ENCODE data around the gene MTCH1. TPM values are rescaled to one million over a fixed set of nuclear protein-coding genes. Genes with fewer than 3 reads are reported as not detected.

The MTCH1 gene
- total RNA-seq, 2 donors from 2014 or later = 226 to 235 TPM

- DNase-seq = peak; percentile 84
- H3K4me1 Mint-ChIP-seq = peaks cover 16% of the 10 kb centered on the region
- Histone ChIP-seq H3K27ac (ENCODE audit: low read depth, low read length) (no peak overlapping the region), H3K4me3 (ENCODE audit: low read length) (no peak overlapping the region), H3K36me3 (ENCODE audit: control insufficient read depth, insufficient read depth, low read length) (no peaks in the 10 kb centered on the region), H3K4me1 (ENCODE audit: control insufficient read depth, insufficient read depth, low read length) (peaks cover 8% of the 10 kb centered on the region), H3K9me3 (ENCODE audit: control insufficient read depth, low read length) (no peaks in the 10 kb centered on the region), H3K27me3 (ENCODE audit: control insufficient read depth, insufficient read depth, low read length, poor library complexity, severe bottlenecking) (no peaks in the 10 kb centered on the region), H3K9ac (ENCODE audit: extremely low read depth, low read length, poor library complexity, severe bottlenecking) (no peak overlapping the region)
- H3K27ac Mint-ChIP-seq = no peak overlapping the region
- TF ChIP-seq CTCF (conservative IDR thresholded peaks at IDR 0.05) = peak; percentile 75
- H3K4me3 Mint-ChIP-seq = no peak overlapping the region
- H3K9me3 Mint-ChIP-seq = no peaks in the 10 kb centered on the region
- WGBS, 2 experiments (ENCODE audit: insufficient coverage in 1 of 2, insufficient read length in 1 of 2) = 65 to 75% methylated on average over 8 to 13 of the region's 14 CpGs
- peaks cover 2% of the 10 kb centered on the region for H3K27me3 Mint-ChIP-seq (ENCODE audit: insufficient read depth)
- H3K36me3 Mint-ChIP-seq (ENCODE audit: low read depth) = no peaks in the 10 kb centered on the region
Observed at GRCh38 chr6:37021356-37022129, 35.5 kb upstream of the MTCH1 start.

GRCh38 chr6:37020812-37021211, 34.8 kb upstream of the MTCH1 start:
- WGBS, 2 experiments (ENCODE audit: insufficient coverage in 1 of 2, insufficient read length in 1 of 2) = 92 to 100% methylated on average over 2 to 5 of the region's 5 CpGs
- Mint-ChIP-seq H3K4me3 (no peak overlapping the region), H3K27ac (no peak overlapping the region), H3K27me3 (ENCODE audit: insufficient read depth) (peaks cover under 1% of the 10 kb centered on the region), H3K36me3 (ENCODE audit: low read depth) (no peaks in the 10 kb centered on the region), H3K4me1 (peaks cover 16% of the 10 kb centered on the region), H3K9me3 (no peaks in the 10 kb centered on the region)
- Histone ChIP-seq H3K27ac (ENCODE audit: low read depth, low read length) (no peak overlapping the region), H3K4me1 (ENCODE audit: control insufficient read depth, insufficient read depth, low read length) (peaks cover 8% of the 10 kb centered on the region), H3K9ac (ENCODE audit: extremely low read depth, low read length, poor library complexity, severe bottlenecking) (no peak overlapping the region), H3K9me3 (ENCODE audit: control insufficient read depth, low read length) (no peaks in the 10 kb centered on the region), H3K27me3 (ENCODE audit: control insufficient read depth, insufficient read depth, low read length, poor library complexity, severe bottlenecking) (no peaks in the 10 kb centered on the region), H3K36me3 (ENCODE audit: control insufficient read depth, insufficient read depth, low read length) (no peaks in the 10 kb centered on the region), H3K4me3 (ENCODE audit: low read length) (no peak overlapping the region)
- TF ChIP-seq CTCF (conservative IDR thresholded peaks at IDR 0.05) = no peak
- DNase-seq = peak; percentile 18

GRCh38 chr6:37020381-37020780, 34.4 kb upstream of the MTCH1 start:
- H3K9me3 Mint-ChIP-seq = no peaks in the 10 kb centered on the region
- no peak overlapping the region for H3K27ac Mint-ChIP-seq
- no peak for TF ChIP-seq CTCF (conservative IDR thresholded peaks at IDR 0.05)
- H3K4me3 Mint-ChIP-seq = no peak overlapping the region
- no peaks in the 10 kb centered on the region for H3K27me3 Mint-ChIP-seq (ENCODE audit: insufficient read depth)
- H3K9ac ChIP-seq (ENCODE audit: extremely low read depth, low read length, poor library complexity, severe bottlenecking) = no peak overlapping the region
- peaks cover 8% of the 10 kb centered on the region for H3K4me1 ChIP-seq (ENCODE audit: control insufficient read depth, insufficient read depth, low read length)
- no peaks in the 10 kb centered on the region for H3K36me3 Mint-ChIP-seq (ENCODE audit: low read depth)
- H3K27ac ChIP-seq (ENCODE audit: low read depth, low read length) = no peak overlapping the region
- H3K9me3 ChIP-seq (ENCODE audit: control insufficient read depth, low read length) = no peaks in the 10 kb centered on the region
- no peak overlapping the region for H3K4me3 ChIP-seq (ENCODE audit: low read length)
- H3K36me3 ChIP-seq (ENCODE audit: control insufficient read depth, insufficient read depth, low read length) = no peaks in the 10 kb centered on the region
- peaks cover 16% of the 10 kb centered on the region for H3K4me1 Mint-ChIP-seq
- 67 to 76% methylated on average over 7 to 12 of the region's 12 CpGs for WGBS, 2 experiments (ENCODE audit: insufficient coverage in 1 of 2, insufficient read length in 1 of 2)
- peak; percentile 65 for DNase-seq
- no peaks in the 10 kb centered on the region for H3K27me3 ChIP-seq (ENCODE audit: control insufficient read depth, insufficient read depth, low read length, poor library complexity, severe bottlenecking)
